NCI-H345 treated with DMSO at 0.1 percent for 48 hours (cell line): ENCODE measurements around the gene SUB1.
"Not testable (repeated sequence)": the region's sequence is repeated elsewhere in the genome, so short reads cannot be mapped to it uniquely, and the experiment has no call there.

Source experiments
- DNase-seq: peaks from one replicate; lab custom pipeline; 2025; ENCODE audit not compliant: unreplicated experiment; lab: John Stamatoyannopoulos, UW

Gene SUB1

DNA sequence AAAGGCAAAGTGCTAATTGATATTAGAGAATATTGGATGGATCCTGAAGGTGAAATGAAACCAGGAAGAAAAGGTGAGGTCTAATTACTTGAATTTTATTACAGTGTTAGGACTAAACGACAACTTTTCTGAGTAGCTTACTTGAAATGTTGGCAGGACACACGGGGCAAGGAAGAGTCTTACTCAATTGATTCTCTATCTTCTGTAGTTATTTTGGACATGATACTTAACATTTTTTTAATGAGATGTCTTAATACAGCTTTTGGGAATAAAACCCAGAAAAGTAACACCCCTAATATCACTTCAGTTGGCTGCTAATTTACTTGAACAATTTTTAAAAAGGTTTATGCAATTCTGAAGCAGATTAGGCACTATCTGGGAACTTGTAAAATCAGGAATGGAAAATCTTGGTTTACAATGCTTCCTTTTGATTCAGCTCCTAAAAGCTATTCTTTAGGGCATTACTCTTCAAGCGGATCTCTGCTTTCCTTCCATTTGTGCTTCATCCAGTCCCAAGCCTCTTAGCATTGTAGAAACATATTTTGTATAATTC lies 13.7 kb downstream of the SUB1 start:
- no peak for DNase-seq

DNA sequence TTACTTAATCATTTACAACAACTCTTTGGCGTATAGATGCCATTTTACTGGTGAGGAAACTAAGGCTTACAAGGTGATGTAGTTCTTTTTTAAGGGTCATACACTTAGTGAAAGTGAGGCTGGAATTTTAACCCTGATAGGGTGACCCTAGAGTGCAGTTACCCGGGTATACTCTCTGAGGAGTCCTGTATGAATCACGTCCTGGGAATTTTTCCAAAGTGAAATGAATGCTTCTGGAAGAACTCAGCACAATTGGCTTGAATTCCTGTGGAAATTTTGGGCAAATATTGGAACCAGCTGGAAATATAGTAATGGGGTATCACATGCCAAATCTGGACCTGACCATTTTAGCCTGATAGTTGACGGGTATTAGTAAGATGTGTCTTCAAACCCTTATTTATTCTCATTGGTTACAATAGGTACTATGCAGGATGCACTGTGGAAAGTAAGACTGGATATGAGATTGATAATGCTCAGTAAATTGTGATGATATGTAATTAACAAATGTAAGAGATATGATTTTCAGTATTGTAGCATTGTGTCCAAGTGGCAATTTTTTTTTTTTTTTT lies 14.8 kb downstream of the SUB1 start:
- DNase-seq, result no peak

GRCh38 chr5:32601623-32602295 lies 16.4 kb downstream of the SUB1 start:
- no peak for DNase-seq

DNA sequence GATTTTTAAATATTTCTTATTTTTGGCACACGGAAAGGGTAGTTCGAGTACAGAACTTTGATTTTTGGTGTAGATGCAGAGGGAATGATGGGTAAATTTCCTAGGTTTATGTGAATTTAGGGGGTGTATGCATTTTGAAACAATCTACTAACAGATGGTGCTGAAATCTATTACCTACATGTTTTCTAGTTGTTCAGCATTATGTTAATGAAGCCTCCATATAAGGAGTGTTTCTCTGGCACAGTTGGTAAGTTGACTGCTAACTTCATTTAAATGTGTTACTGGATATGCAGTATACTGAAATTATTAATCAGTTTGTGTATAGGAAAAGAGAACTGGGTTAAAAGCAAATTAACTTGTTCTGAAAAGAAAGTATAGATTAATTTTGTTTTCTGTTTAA lies 17.5 kb downstream of the SUB1 start:
- DNase-seq, result no peak

- DNase-seq, result no peak
Measured at GRCh38 chr5:32604800-32605765, 19.7 kb downstream of the SUB1 start.

DNA sequence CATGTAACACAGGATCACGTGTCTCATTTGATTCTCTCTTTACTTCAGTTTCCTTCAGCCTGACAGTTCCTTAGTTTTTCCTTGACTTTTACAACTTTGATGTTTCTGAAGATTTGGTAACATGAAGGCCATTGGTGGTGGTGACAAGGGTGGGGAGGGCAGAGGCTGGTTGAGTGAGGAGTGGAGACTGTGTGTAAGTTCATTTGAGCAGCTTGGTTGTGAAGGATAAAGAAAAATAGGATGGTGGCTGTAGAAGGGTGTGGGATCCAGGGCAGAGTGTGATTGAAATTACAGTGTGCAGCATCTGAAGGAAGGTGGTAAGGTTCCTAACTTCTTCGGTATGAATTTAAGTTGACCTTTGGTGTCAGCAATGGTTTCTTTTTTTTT lies 20.4 kb downstream of the SUB1 start:
- no peak for DNase-seq

GRCh38 chr5:32612134-32612888 lies 27.0 kb downstream of the SUB1 start:
- DNase-seq, result peak; percentile 81

DNA sequence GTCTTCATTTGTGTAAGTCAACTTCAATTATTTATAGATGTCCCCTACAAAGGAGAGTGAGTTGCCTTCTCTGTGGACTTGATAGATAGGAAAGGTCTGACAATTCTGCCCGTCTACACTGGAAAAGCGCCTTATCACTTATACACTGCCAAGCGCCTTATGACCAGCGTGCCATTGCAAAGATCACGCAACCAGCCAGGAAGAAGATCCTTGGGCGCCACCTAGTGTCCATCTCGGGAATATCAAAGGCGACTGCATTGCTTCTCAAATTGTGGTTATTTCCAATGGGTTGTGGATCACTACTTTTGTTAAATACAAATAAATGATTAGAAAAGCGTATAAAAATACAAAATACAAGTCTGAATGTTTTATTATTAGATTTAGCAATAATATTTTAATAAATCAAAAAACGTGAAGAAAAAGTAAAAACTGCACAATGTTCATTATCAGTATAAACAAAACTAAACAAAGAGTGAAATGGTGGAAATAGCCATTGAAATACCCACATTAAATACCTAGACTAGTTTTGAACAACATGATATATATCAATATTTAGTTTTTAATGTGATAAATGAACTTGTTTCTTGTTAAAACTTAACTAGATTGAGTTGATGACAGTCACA lies 27.8 kb downstream of the SUB1 start:
- peak; percentile 55 for DNase-seq

DNA sequence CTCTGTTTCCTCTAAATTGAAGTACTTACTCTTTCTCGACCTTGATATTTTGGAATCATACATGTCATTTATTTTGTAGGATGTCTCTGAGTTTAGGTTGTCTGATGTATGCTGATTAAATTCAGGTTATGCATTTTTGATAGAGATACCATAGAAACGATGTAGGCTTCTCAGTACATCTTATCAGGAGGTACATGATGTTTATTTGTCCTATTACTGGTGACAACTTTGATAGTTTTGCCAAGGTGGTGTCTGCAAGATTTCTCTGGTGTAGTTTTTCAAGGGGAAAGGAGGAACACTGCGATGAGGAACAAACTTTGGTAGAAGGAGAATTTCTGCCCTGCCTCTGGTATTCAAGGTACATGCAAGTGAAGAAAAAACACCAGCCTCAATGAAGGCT lies 29.9 kb downstream of the SUB1 start:
- DNase-seq, result no peak

- no peak for DNase-seq
Measured at GRCh38 chr5:32618962-32619361, 33.6 kb downstream of the SUB1 start.

- DNase-seq, result no peak
Measured at GRCh38 chr5:32621256-32621655, 35.9 kb downstream of the SUB1 start.

DNA sequence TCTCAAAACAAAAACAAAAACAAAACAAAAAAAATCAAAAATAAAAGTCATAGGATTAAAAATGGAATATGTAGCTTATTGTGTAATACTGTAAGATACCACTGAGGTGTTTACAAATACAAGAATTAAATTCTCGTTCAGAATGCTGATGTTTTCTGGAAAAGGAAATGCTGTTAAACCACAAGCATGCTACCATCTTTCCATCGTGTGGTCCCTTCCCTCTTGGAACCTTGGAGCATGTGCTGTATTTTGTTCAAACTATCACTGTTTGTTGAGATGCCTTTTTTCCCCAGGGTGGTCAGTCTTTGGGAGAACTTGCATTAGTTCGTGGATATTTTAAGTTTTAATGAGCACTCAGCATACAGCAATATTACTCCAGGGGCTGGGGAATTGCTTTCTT lies 39.7 kb downstream of the SUB1 start:
- no peak for DNase-seq

DNA sequence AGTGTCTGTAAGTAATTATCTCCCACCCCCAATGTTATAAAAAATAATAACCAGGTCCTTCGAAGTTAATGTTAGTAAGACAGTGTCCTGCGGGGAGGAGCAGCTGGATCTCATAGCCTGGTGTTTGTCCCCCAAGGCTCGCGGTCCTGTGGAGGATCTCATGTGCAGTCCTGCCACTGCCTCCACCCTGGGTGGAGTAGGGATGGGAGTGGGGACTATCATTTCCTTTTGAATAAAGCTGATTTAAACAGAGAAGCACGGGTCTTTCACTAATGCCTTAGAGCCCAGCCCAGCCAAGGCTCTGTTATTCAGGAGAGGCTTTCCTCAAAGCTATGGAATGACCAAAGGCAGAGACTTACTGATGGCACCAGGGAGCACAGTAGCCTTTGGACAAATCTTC lies 40.2 kb downstream of the SUB1 start:
- no peak for DNase-seq

GRCh38 chr5:32627219-32627870 lies 42.0 kb downstream of the SUB1 start:
- DNase-seq, result no peak

DNA sequence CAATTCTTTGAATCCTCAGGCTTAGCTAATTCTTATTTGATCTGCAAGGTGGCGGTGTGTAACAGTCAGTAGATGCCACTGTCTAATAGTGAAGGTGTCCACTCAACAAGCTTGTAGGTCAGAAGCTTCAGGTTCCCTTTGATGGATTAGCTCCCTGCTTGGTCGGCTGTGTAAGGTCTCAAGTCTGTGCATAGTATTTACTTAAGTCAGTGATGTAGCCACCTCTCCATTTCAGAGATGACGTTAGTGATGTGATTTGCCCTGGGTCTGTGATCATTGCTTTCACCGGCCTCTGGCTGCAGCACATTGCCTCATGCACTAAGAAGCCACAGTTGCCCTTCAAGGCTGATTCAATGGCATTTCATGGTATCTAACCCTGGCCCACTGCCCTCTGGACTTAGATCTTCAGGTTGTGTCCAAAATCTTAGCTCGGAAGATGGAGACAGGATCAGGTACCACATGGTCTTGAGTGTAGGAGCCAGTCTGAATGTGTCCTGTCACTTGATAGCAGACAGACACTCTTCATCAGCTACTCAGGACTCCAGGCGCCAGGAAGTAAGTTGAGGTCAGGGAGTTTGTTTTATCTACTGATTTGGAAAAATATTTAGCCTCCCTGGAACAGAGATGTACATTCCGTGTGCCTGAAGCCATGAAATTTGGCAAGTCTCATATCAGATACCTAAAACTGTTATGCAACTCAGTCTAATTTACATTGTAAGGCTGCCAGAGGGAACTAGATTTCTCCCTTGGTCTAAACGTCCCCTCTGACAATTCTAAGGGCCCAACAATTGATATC lies 42.9 kb downstream of the SUB1 start:
- no peak for DNase-seq

- DNase-seq, result no peak
Measured at GRCh38 chr5:32630867-32631491, 45.6 kb downstream of the SUB1 start.

DNA sequence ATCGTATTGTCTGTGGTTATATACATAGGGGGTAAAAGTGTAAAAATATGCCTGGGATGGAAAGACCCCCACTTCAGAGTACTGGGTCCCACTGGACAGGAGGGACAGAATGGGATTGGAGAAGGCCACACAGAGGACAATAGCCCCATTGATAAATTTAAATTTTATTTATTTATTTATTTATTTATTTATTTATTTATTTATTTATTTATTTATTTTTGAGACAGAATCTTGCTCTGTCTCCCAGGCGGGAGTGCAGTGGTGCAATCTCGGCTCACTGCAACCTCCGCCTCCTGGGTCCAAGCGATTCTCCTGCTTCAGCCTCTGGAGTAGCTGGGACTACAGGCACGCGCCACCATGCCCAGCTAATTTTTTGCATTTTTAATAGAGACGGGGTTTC lies 47.7 kb downstream of the SUB1 start:
- DNase-seq, result not testable (repeated sequence)

DNA sequence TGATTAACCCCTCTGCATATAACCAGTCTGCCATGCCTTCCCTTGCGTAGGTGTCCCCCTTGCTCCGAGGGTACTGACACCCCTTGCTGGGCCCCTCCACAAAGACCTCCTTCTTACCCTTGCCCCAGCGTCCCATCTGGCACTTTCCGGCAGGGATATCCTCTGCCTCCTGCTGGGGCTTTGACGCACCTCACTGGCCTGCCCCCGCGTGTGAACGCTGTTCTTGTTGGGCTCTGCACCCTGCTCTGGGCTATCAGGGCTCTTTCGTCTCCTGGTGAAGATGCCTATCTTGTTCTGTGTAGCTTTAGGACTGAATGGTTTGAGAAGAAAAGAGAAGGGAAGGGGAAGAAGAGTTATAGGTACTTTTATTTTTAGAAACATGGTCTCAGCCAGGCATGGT lies 53.0 kb downstream of the SUB1 start:
- no peak for DNase-seq

DNA sequence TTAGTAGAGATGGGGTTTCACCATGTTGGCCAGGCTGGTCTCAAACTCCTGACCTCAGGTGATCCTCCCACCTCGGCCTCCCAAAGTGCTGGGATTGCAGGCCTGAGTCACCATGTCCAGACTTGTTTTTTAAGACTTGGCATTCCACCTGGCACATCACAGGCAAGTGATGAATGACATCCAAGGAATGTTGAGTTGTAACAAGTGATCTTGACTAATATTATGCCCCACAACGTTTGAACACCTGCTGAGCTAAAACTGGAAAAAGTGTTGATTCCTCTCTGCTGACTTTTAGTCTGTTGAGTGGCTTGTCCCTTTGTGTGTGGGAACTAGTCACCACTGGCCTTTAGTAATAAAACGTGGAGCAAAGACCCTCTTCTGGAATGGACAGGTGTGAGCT lies 54.6 kb downstream of the SUB1 start:
- DNase-seq, result no peak
